GM21367 (cell line): ENCODE results near the gene CENPVL3.
"Not testable (repeated sequence)": the region's sequence is repeated elsewhere in the genome, so short reads cannot be mapped to it uniquely, and the experiment has no call there.

Source experiments
- ATAC-seq: cut with Tn5 transposase; IDR thresholded peaks from one replicate; pipeline ENCODE4 v1.9.1; 2021; ENCODE audit not compliant: unreplicated experiment

The CENPVL3 gene

DNA sequence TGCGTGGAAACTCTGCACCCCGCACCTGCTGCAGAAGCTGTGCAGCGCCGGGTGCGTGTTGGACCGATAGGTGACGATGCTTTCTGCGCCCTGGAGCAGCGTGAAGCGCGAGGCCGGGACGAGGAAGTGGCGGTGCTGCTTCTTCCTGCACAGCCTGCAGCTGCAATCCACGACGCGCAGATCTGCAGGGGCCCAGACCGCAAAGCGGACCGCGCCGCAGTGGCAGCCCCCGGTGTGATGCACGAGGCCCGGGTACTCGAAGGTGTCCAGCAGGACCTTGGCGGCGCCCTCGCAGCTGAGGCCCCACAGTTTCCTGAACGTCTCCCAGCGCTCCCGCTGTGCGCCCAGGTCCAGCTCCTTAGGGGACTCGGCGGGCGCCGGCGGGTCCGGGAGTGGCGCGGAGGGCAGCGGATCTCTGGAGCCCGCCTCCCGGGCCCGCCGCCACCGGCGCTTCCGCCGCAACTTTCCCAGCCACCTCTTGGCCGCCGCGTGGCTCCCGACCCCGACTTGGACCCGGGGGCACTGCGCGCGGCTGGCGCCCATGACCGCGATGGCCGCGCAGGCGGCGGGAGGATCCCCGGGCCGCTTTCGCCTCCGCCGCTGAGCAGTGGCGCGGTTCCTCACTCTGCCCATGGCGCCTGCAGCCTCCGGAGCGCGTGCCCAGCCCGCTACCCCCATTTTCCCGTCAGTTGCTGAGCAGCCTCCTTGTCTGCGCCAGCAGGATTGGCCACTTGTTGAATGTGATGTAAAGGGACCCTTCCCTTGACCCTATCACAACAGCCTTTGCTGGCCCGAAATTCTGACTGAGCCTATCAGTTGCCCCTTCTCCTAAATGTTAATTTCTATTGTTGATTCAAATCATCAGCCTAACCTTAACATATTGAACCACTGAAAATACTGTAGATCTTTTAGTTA is at the start of gene CENPVL3:
TSS of gene CENPVL3 (minus strand) at position 672 of the 915 bp plus-strand sequence. CDS start at position 633, 39 bp downstream.
- peak; percentile 55 for ATAC-seq

DNA sequence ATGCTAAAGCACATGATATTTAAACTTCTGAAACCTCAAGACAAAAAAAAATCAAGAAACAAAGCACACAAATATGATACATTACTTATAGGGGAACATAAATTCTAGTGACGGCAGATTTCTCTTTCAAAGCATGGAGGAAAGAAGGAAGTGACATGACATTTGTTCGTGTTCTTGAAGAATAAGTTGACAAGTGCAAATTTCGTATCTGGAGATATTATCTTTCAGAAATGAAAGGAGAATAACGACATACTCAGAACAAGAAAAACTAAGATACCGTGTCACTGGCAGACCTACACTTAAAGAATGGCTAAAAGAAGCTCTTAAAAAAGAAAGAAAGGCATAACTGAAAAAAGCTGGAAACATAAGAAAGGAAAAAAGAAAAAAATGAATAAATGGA is 47.3 kb upstream of the CENPVL3 start:
- ATAC-seq = no peak

DNA sequence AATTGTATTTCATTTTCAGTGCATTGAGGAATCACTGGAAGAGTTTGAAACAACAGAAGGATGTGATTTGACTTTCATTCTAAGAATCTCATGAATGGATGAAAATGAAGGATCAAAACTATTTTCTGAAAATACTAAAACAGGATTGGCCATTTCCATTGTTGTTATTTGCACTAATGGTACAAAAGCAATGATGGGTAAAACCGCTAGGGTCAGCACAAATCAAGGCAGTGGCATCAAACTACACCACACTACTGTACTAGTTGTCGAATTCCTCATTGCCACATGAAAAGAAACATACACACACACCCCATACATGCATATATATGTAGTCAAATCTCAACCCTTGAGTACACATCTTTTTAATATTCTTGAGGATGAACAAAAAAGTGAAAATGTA is 24.7 kb upstream of the CENPVL3 start:
- no peak for ATAC-seq

DNA sequence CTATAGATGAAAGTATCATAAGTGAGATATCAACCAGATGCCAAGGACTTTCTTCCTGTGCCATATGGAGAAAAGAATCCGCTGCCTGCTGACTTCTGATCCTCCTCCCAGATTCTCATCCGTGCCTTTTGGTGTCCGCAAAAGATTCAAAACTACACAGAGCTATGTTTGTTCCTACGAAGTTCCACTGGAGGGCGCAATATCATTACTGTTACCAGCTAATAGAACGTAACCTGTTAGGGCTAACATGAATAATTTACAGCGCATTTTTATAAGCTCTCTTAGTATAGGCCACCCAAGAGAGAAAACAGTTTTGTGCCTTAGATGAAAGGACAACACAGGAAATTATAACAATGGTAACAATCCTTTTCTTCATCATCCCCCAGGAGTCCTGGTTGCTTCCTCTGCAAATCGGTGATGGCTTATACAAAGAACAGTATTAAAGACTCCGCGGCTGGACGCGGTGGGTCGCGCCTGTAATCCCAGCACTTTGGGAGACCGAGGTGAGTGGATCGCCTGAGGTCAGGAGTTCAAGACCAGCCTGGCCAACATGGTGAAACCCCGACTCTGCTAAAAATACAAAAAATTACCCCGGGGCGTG is 22.8 kb upstream of the CENPVL3 start:
- no peak for ATAC-seq

DNA sequence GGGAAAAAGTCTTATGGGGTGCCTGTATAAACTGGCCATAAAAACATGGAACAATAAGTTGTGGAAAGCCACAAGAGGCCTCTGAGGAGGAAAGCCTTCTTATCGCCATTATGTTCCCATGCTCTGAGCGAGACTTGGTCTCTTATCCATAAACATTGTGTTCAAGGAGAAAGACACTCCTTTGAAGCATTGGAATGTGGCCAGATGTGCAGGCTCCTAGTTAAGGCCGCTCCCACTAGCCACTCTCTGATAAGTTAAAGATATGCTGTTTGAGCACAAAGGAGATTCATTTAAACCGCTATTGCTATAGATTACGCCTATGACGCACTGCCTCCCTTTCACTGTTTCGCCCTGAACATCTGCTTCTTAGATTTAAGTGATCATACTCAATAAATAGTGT is 17.8 kb upstream of the CENPVL3 start:
- not testable (repeated sequence) for ATAC-seq

DNA sequence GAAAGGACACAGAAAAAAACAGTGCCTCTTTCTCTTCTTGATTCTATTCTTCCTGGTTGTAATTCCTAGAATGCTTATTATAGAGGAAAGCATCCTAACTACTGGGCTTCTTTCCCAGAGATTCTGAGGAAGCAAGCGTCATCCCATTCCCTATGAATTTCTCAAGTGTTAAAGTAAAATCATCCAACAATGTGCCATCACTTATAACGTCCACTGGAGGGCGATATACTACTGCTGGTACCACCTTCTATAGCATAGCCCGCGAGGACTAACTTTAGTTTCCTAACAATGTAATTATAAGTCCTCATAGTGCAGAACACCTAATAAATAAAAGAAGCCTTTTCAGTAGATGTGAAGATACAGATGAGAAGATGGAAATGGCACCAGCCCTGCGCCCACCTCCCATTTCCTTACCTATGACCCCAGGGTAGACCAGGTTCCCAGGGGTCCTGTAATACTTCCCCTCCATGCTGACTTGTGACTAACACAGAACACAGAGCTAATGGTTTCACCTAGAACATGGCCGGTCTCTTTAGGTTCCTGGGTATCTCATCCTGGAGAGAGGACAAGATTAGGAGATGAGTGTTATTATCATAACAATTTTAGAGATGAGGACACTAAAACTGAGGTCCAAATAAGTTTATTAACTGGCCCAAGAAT is 4.2 kb downstream of the CENPVL3 start:
- ATAC-seq = no peak

DNA sequence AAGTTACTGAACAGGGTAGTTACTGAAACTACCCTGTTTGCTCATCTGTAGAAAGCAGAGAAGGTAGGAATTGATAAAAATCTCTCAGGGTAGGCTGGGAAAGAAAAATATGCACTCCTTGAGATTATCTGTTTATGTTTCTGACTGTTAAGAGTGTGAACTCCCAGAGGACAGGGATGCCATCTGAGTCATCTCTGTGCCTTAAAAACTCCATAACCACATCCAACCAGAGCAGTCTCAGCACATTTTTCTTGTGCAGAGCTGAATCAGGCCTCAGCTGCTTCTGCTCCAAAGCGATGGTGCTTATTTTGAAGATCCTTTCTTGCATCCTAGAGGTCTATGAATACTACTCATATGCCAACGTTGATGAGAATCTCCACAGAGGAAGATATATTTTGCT is 9.9 kb downstream of the CENPVL3 start:
- no peak for ATAC-seq

DNA sequence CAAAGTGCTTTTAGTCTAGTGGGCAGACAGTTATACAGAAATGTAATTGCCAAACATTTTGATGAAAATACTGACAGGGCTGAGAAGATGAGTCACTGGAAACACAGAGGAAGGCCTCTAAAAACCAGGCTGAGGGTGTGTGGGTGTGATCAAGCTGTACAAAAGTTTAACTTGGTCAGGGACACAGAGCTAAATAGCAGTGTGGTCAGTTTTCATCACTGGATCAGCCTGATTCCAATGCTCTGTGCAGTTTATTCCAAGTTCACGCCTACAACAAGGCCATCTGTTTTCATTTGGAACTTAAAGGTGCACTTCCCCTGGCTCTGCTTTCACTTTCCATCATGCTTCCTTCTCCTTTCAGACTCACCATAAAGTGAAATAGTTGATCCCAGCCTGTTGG is 10.6 kb downstream of the CENPVL3 start:
- ATAC-seq = no peak

DNA sequence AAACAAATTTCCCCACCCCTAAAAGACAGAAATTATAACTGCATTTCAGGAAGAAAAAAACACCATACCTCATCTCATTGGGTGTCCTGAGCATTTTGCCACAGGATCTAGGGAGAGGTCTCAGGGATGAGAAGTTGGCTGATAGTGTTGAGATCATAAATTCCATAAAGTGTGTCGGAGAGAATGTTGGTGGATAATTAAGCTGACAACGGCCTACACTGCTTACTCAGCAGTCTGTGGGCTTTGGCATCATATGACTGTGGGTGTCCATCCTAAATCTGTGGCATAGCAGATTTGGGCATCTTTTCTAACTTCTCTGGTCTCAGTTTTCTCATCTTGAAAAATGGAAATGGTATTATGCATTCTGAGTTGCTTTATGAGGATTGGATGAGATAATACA is 12.3 kb downstream of the CENPVL3 start:
- no peak for ATAC-seq

DNA sequence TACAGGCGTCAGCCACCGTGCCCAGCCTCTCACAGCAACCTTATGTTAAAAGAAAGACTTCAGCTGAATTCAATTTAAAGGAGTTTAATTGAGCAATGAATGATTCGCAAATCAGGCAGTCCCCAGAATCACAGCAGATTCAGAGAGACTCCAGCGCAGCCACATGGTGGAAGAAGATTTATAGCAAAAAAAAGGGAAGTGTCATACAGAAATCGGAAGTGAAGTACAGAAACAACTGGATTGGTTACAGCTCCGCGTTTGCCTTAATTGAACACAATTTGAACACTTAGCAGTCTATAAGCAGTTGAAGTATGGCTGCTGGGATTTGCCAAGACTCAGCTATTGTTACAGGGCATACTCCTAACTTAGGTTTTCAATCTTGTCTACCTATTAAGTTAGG is 19.8 kb downstream of the CENPVL3 start:
- no peak for ATAC-seq

DNA sequence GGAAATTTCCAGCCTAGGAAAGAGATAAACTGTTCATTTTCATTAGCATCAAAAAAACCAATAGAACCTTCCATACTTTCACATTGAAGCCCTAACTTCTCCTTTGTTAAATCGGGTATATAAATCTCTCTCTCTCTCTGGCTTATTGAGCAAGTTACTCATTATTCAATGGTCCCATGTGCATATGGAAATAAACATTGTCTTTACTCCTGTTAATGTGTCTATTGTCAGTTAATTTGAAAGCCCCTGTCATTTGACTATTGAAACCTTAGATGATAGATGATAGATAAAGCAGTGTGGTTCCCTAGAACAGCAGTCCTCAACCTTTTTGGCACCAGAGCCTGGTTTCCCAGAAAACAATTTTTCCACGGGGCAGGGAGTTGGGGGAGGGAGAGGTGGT is 46.8 kb downstream of the CENPVL3 start:
- ATAC-seq = no peak

DNA sequence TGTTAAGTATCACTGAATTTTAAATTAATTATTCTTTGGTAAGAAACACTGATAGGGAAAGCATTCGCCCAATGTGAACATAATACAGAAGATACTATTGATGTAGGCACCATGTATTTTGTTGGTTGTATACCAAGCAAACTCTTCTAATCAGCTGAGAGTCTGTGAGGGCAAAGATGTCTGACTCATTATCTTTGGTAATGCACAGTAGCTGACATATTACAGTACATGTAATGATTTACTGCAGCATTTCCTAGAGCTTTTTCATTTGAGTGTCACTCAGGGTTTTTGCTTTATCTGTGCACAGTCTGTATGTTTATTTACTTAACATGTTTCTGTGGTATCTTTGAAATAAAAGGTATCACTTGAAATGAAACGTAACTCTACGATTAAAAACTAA is 49.2 kb downstream of the CENPVL3 start:
- ATAC-seq = no peak

DNA sequence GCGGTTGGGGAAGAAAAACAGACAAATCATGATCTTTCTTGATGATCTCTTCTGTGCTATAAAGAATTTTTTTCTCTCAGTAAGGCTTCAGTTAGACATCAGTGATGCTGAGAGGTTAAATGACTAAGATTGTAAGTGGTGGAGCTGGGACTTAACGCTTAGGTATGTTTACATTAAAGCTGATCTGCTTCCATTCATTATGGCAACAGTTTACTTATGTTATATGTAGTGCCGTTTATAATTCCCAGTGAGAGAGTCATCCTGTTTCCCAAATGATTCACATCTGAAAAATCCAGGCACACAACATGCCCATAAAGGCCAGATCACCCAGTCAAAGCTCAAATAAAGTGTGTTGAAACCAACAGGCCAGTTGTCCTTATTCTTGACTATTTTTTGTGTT is 50.1 kb downstream of the CENPVL3 start:
- ATAC-seq = no peak
